Epithelial cell of proximal tubule (primary cell): ENCODE measurements around the gene OR51G1. TPM values are rescaled to one million over a fixed set of nuclear protein-coding genes. Genes with fewer than 3 reads are reported as not detected.
A peak's percentile ranks its signal among the peaks of the same experiment; 100 is the strongest.

Source experiments
- DNase-seq: peaks from one replicate; pipeline ENCODE4 v3.0.0-alpha.2; 2011; ENCODE audit warnings: low read depth
- H3K4me3 ChIP-seq: 2 replicates; pipeline ENCODE4 v1.5.1; 2011; ENCODE audit warnings: low read depth, mild to moderate bottlenecking, low read length
- total RNA-seq: library from RNA; depleted of rRNA; stranded (reverse); fragments of >200 nt; gene quantifications from 2 replicates; pipeline ENCODE4 v1.2.3, GENCODE V29; 2015
- TF ChIP-seq, protein P1 (sequence below): conservative IDR thresholded peaks from 2 replicates; pipeline ENCODE4 v1.5.1; 2012; ENCODE audit warnings: low read depth, mild to moderate bottlenecking, low read length

Gene OR51G1
- total RNA-seq, 1 donor from 2014 or later = not detected

DNA sequence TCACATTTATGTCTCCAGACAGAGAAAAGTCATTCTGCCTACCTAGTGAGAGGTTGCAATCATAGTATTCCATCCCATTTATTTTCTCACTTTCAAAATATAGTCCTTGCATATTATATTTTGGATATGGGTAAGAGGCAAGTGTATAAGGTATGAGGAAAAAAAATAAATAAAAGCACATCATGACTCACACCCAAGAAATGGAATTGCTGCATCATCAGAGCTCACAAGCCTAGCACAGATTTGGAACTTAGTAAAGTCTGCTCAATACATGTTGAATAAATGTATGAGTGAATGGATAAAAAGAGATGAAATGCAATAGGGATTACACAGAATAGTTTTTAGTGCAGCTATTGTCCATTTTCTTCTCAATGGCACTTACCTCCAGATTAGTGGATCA, 2.5 kb upstream of the OR51G1 start:
- TF ChIP-seq, protein P1, sequence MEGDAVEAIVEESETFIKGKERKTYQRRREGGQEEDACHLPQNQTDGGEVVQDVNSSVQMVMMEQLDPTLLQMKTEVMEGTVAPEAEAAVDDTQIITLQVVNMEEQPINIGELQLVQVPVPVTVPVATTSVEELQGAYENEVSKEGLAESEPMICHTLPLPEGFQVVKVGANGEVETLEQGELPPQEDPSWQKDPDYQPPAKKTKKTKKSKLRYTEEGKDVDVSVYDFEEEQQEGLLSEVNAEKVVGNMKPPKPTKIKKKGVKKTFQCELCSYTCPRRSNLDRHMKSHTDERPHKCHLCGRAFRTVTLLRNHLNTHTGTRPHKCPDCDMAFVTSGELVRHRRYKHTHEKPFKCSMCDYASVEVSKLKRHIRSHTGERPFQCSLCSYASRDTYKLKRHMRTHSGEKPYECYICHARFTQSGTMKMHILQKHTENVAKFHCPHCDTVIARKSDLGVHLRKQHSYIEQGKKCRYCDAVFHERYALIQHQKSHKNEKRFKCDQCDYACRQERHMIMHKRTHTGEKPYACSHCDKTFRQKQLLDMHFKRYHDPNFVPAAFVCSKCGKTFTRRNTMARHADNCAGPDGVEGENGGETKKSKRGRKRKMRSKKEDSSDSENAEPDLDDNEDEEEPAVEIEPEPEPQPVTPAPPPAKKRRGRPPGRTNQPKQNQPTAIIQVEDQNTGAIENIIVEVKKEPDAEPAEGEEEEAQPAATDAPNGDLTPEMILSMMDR = no peak
- no peak overlapping the region for H3K4me3 ChIP-seq
- no peak for DNase-seq

DNA sequence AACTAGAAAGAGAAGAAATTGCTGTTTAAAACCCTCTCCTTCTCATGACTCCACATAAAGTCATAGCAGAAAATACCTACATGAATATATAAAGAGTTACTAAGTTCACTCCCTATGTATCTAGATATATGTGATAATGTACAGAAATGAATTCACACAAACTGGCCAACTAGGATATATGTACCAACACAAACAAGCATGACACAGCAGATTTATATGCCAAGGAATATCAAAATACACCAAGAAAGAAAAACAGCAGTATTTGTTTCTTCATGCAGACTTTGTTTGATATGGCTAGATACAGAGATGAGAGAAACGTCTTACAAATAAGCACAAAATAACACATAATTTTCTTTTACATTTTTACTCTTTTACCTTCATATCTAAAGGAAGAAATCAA, 1.8 kb downstream of the OR51G1 start:
- no peak for DNase-seq
- TF ChIP-seq, protein P1 = no peak
- H3K4me3 ChIP-seq = no peak overlapping the region

DNA sequence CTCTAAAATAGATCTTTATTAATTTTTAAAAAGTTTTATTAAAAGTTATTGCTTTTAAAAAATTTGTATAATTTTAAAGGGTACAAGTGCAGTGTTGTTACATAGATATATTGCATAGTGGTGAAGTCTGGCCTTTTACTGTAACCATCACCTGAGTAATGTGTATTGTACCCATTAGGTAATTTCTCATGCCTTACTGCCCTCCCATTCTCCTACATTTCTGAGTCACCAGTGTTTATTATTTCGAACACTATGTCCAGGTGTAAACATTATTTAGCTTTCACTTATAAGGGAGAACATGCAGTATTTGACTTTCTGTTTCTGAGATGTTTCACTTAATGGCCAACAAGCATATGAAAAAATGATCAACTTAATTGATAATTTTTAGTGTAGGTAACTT, 2.3 kb downstream of the OR51G1 start:
- no peak overlapping the region for H3K4me3 ChIP-seq
- TF ChIP-seq, protein P1 = no peak
- DNase-seq = no peak

DNA sequence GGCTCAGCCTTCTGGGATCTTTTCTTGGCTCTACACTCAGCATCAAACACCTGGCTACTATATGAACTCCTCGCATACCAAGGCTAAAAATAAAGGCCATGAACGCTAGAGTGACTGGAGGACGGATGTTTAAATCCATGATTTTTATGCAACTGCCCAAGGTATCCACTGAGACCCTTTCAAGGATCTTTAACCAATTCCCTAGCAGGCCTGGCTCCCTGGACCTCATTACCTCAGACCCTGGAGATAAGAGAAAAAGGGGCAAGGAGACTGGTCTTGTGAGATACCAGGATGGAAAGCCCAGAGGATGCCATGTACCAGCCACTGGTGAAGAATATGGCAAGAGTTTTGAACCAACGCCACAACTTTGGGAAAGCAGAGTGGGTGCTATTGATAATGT, 4.9 kb downstream of the OR51G1 start, which contains the start of gene OR51G2:
Gene OR51G2, minus strand, starts transcription at position 101 of the 400 bp plus-strand sequence. CDS start 3,687 bp downstream, outside the sequence.
- no peak for DNase-seq
- TF ChIP-seq, protein P1 = no peak

DNA sequence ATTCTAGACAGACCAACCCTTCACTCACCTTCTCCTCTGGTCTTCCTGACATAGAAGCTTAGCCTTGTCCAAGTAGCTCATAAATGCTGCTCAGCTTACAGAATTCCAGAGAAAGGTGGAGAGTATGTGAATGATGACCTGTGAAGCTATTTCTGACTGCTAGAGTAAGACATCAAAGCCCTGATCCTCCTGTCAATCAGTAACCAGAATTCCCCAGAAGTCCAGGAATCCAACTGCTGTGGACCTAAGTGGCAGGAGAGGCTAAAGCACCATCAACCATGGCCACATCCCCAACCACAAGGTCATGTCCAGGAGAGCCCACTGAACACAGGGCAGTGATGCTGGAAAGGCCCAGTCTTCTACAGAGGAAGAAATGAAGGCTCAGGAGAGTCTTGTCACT, 7.6 kb downstream of the OR51G1 start:
- no peak overlapping the region for H3K4me3 ChIP-seq
- TF ChIP-seq, protein P1 = no peak
- DNase-seq = peak; percentile 62

More for the DNA sequence above, 4.9 kb downstream of the OR51G1 start, which contains the start of gene OR51G2:
- no peak within 1 kb of the TSS for H3K4me3 ChIP-seq

DNA sequence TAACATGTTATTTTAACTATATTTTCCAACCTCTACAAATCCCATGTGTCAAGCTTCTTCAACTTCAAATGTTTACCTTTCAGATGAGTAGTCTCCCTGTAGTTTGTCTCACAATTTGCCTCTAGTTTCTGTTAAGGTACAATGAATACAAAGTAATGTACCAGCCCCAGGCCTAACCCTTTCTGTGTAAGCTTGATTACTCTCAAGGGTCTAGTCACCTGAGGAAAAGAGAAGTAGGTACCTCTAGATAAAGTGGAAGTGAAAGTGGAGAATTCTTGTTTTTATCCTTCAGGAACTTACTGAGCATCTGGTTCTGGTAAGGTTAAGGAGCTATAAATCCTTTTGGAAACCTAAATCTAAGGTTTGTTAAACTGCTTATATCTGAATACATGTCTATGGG, 20.7 kb downstream of the OR51G1 start, which contains the start of gene OR51A7:
Gene OR51A7, plus strand, starts transcription at position 300 of the 400 bp plus-strand sequence. CDS start 3,587 bp downstream, outside the sequence.
- TF ChIP-seq, protein P1 = no peak
- no peak for DNase-seq
- H3K4me3 ChIP-seq = no peak within 1 kb of the TSS

DNA sequence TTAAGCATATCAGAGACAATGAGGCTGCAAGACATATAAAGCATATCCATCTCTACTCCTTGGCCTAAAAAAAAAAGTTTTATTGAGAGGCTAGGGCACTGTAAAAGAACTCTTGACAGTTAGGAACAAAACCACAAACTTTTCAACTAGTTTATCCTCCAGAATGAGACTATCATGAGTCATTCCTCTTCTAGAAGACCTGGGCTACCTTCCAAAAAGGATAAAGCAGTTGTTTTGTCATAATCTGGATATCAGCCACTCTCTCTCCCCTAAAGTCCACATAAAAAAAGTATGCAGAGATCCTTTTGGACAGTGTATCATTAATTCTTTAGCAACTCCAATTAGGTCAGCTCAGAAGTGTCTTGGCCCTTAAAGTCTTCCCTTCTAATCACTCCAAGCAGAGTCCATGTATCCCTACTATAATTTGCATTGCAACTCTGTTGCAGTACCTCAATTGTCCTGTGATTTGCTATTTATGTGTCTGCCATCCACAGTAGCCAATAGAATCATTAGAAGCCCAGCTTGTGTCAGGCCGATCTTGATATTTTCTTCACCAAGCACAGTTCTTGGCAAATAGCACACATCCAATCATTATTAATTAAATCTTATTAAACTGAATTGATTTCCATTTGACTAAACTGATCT, 32.0 kb downstream of the OR51G1 start:
- DNase-seq = peak; percentile 57
- no peak overlapping the region for H3K4me3 ChIP-seq
- TF ChIP-seq, protein P1 = peak; percentile 28
